ENCODE data around the gene PUM1. TPM values are rescaled to one million over a fixed set of nuclear protein-coding genes. Genes with fewer than 3 reads are reported as not detected.

PUM1 gene
- total RNA-seq, 2 donors from 2014 or later: 207 to 210 TPM

GRCh38 chr1:30971496-30971895 lies 94.0 kb downstream of the PUM1 start:
- Mint-ChIP-seq H3K4me1 (peaks cover 7% of the 10 kb centered on the region), H3K4me3 (no peak overlapping the region), H3K9me3 (no peaks in the 10 kb centered on the region), H3K27me3 (ENCODE audit: insufficient read depth) (no peaks in the 10 kb centered on the region), H3K36me3 (ENCODE audit: low read depth) (peaks cover 82% of the 10 kb centered on the region), H3K27ac (no peak overlapping the region)
- no peak for DNase-seq
- no peak overlapping the region for H3K27ac ChIP-seq (ENCODE audit: low read depth, low read length)
- H3K4me1 ChIP-seq (ENCODE audit: control insufficient read depth, insufficient read depth, low read length): no peaks in the 10 kb centered on the region
- H3K36me3 ChIP-seq (ENCODE audit: control insufficient read depth, insufficient read depth, low read length): peaks cover 88% of the 10 kb centered on the region
- TF ChIP-seq CTCF (conservative IDR thresholded peaks at IDR 0.05): no peak
- H3K9ac ChIP-seq (ENCODE audit: extremely low read depth, low read length, poor library complexity, severe bottlenecking): no peak overlapping the region
- WGBS, 2 experiments (ENCODE audit: insufficient coverage in 1 of 2, insufficient read length in 1 of 2): 92 to 100% methylated on average over 2 of the region's 2 CpGs
- H3K9me3 ChIP-seq (ENCODE audit: control insufficient read depth, low read length): no peaks in the 10 kb centered on the region
- H3K27me3 ChIP-seq (ENCODE audit: control insufficient read depth, insufficient read depth, low read length, poor library complexity, severe bottlenecking): no peaks in the 10 kb centered on the region
- H3K4me3 ChIP-seq (ENCODE audit: low read length): no peak overlapping the region

GRCh38 chr1:30969903-30970302 lies 95.6 kb downstream of the PUM1 start:
- Mint-ChIP-seq H3K36me3 (ENCODE audit: low read depth) (peaks cover 87% of the 10 kb centered on the region), H3K27me3 (ENCODE audit: insufficient read depth) (no peaks in the 10 kb centered on the region), H3K9me3 (no peaks in the 10 kb centered on the region), H3K27ac (no peak overlapping the region), H3K4me1 (peaks cover 4% of the 10 kb centered on the region), H3K4me3 (no peak overlapping the region)
- TF ChIP-seq CTCF (conservative IDR thresholded peaks at IDR 0.05): no peak
- no peak overlapping the region for H3K27ac ChIP-seq (ENCODE audit: low read depth, low read length)
- H3K4me1 ChIP-seq (ENCODE audit: control insufficient read depth, insufficient read depth, low read length): no peaks in the 10 kb centered on the region
- no peak for DNase-seq
- H3K9ac ChIP-seq (ENCODE audit: extremely low read depth, low read length, poor library complexity, severe bottlenecking): no peak overlapping the region
- peaks cover 89% of the 10 kb centered on the region for H3K36me3 ChIP-seq (ENCODE audit: control insufficient read depth, insufficient read depth, low read length)
- H3K27me3 ChIP-seq (ENCODE audit: control insufficient read depth, insufficient read depth, low read length, poor library complexity, severe bottlenecking): no peaks in the 10 kb centered on the region
- no peak overlapping the region for H3K4me3 ChIP-seq (ENCODE audit: low read length)
- H3K9me3 ChIP-seq (ENCODE audit: control insufficient read depth, low read length): no peaks in the 10 kb centered on the region

GRCh38 chr1:30968220-30968971 lies 97.1 kb downstream of the PUM1 start:
- H3K36me3 ChIP-seq (ENCODE audit: control insufficient read depth, insufficient read depth, low read length): peaks cover 89% of the 10 kb centered on the region
- H3K27ac ChIP-seq (ENCODE audit: low read depth, low read length): no peak overlapping the region
- no peak for DNase-seq
- no peak overlapping the region for H3K27ac Mint-ChIP-seq
- H3K27me3 Mint-ChIP-seq (ENCODE audit: insufficient read depth): no peaks in the 10 kb centered on the region
- H3K4me1 Mint-ChIP-seq: peaks cover 3% of the 10 kb centered on the region
- H3K4me1 ChIP-seq (ENCODE audit: control insufficient read depth, insufficient read depth, low read length): no peaks in the 10 kb centered on the region
- no peak for TF ChIP-seq CTCF (conservative IDR thresholded peaks at IDR 0.05)
- no peak overlapping the region for H3K4me3 Mint-ChIP-seq
- peaks cover 88% of the 10 kb centered on the region for H3K36me3 Mint-ChIP-seq (ENCODE audit: low read depth)
- H3K9me3 Mint-ChIP-seq: no peaks in the 10 kb centered on the region
- no peaks in the 10 kb centered on the region for H3K27me3 ChIP-seq (ENCODE audit: control insufficient read depth, insufficient read depth, low read length, poor library complexity, severe bottlenecking)
- 93 to 94% methylated on average over 7 to 8 of the region's 8 CpGs for WGBS, 2 experiments (ENCODE audit: insufficient coverage in 1 of 2, insufficient read length in 1 of 2)
- no peak overlapping the region for H3K9ac ChIP-seq (ENCODE audit: extremely low read depth, low read length, poor library complexity, severe bottlenecking)
- H3K9me3 ChIP-seq (ENCODE audit: control insufficient read depth, low read length): no peaks in the 10 kb centered on the region
- H3K4me3 ChIP-seq (ENCODE audit: low read length): no peak overlapping the region
